Stimulated activated CD4-positive, alpha-beta T cell treated with anti-CD3 and anti-CD28 coated beads, Interleukin-1b, Interleukin-23, amount 100 ng/mL, for 48 hours (primary cell): ENCODE data around the gene HPCA.
"Not testable (repeated sequence)": the region's sequence is repeated elsewhere in the genome, so short reads cannot be mapped to it uniquely, and the experiment has no call there.

Source experiments
- DNase-seq: peaks from one replicate; pipeline ENCODE4 v3.0.0-alpha.2; 2020

The HPCA gene

GRCh38 chr1:32903991-32904785, 17.9 kb downstream of the HPCA start:
- DNase-seq, result no peak

GRCh38 chr1:32904797-32905196, 18.5 kb downstream of the HPCA start:
- no peak for DNase-seq

- not testable (repeated sequence) for DNase-seq
These were observed 19.3 kb downstream of the HPCA start for GRCh38 chr1:32905588-32905987.

GRCh38 chr1:32906654-32907053, 20.4 kb downstream of the HPCA start:
- no peak for DNase-seq

GRCh38 chr1:32907435-32907834, 21.1 kb downstream of the HPCA start:
- DNase-seq, result no peak

GRCh38 chr1:32910319-32910718, 24.0 kb downstream of the HPCA start:
- no peak for DNase-seq

GRCh38 chr1:32915766-32916706, 29.7 kb downstream of the HPCA start:
- no peak for DNase-seq

- DNase-seq, result no peak
These were observed 31.2 kb downstream of the HPCA start for GRCh38 chr1:32917521-32917920.

GRCh38 chr1:32918179-32918578, 31.9 kb downstream of the HPCA start:
- no peak for DNase-seq

- DNase-seq, result no peak
These were observed 33.8 kb downstream of the HPCA start for GRCh38 chr1:32919811-32920733.

GRCh38 chr1:32920833-32921232, 34.5 kb downstream of the HPCA start:
- DNase-seq, result no peak

GRCh38 chr1:32924881-32925344, 38.6 kb downstream of the HPCA start:
- no peak for DNase-seq

- peak; percentile 21 for DNase-seq
These were observed 39.3 kb downstream of the HPCA start for GRCh38 chr1:32925403-32926162.

- no peak for DNase-seq
These were observed 40.3 kb downstream of the HPCA start for GRCh38 chr1:32926562-32926961.

- DNase-seq, result no peak
These were observed 41.1 kb downstream of the HPCA start for GRCh38 chr1:32927441-32927840.

- DNase-seq, result no peak
These were observed 42.0 kb downstream of the HPCA start for GRCh38 chr1:32928285-32928684.

GRCh38 chr1:32928715-32929114, 42.4 kb downstream of the HPCA start:
- DNase-seq, result no peak

GRCh38 chr1:32929366-32929765, 43.1 kb downstream of the HPCA start:
- DNase-seq, result no peak

GRCh38 chr1:32931760-32932159, 45.5 kb downstream of the HPCA start:
- DNase-seq, result no peak

- DNase-seq, result no peak
These were observed 47.5 kb downstream of the HPCA start for GRCh38 chr1:32933742-32934322.

GRCh38 chr1:32934535-32934934, 48.2 kb downstream of the HPCA start:
- DNase-seq, result no peak

- no peak for DNase-seq
These were observed 50.8 kb downstream of the HPCA start for GRCh38 chr1:32937061-32937460.
